Cardiac muscle cell (in vitro differentiated cells and primary cell): Measurements from ENCODE around the gene ZZZ3. TPM values are rescaled to one million over a fixed set of nuclear protein-coding genes. Genes with fewer than 3 reads are reported as not detected.

ENCODE experiments used
- DNase-seq, 2 donors: peaks; one replicate each; pipeline versions ENCODE4 v3.0.0 to v3.0.0-alpha.2; 2010 to 2017; ENCODE audit warnings: low read depth in 1 of 2, low spot score in 1 of 2
- H3K27ac ChIP-seq: fragments of 200-600 bp; sonication (generic); 2 replicates; pipeline ENCODE4 v1.5.1; 2016
- H3K27me3 ChIP-seq: fragments of 200-600 bp; sonication (generic); 2 replicates; pipeline ENCODE4 v1.6.0; 2016; ENCODE audit warnings: control low read depth
- H3K36me3 ChIP-seq: fragments of 200-600 bp; sonication (generic); 2 replicates; pipeline ENCODE4 v1.5.1; 2016; ENCODE audit warnings: control low read depth
- H3K4me1 ChIP-seq: fragments of 200-600 bp; sonication (generic); 2 replicates; pipeline ENCODE4 v1.8.1; 2017; ENCODE audit warnings: low read depth, mild to moderate bottlenecking, mixed run types
- H3K4me3 ChIP-seq: fragments of 200-600 bp; sonication (generic); 2 replicates; pipeline ENCODE4 v1.5.1; 2016; ENCODE audit warnings: mild to moderate bottlenecking
- H3K9me3 ChIP-seq: fragments of 200-600 bp; sonication (generic); 2 replicates; pipeline ENCODE4 v1.5.1; 2017; ENCODE audit warnings: low read depth, mild to moderate bottlenecking, control low read depth
- CTCF ChIP-seq: IDR thresholded peaks from 2 replicates; pipeline ENCODE4 v1.5.1; 2012; ENCODE audit warnings: low read depth, mild to moderate bottlenecking, low read length
- polyA plus RNA-seq: library from polyadenylated mRNA; unstranded; fragments of >200 nt; fragmentation: Nextera tagmentation; extraction: Ambion mirVana; gene quantifications from 2 replicates; pipeline ENCODE4 v1.2.1, GENCODE V29; 2016
- total RNA-seq: library from RNA; depleted of rRNA; stranded (reverse); fragments of >200 nt; gene quantifications from 2 replicates; pipeline ENCODE4 v1.2.3, GENCODE V29; 2016

Gene ZZZ3
- total and polyA plus RNA-seq, 2 experiments from 2014 or later = 34.6 to 48.6 TPM

- TF ChIP-seq CTCF = no peak
- H3K27me3 ChIP-seq = no peaks in the 10 kb centered on the region
- no peaks in the 10 kb centered on the region for H3K9me3 ChIP-seq
- H3K27ac ChIP-seq = no peak overlapping the region
- peak in 1 of 2 donors; percentile 20 for DNase-seq
- no peak overlapping the region for H3K4me3 ChIP-seq
- H3K4me1 ChIP-seq = peaks cover 12% of the 10 kb centered on the region
- H3K36me3 ChIP-seq = no peaks in the 10 kb centered on the region
Observed at GRCh38 chr1:77668924-77669449, 13.5 kb downstream of the ZZZ3 start.

- DNase-seq = no peak
- Histone ChIP-seq H3K9me3 (no peaks in the 10 kb centered on the region), H3K36me3 (no peaks in the 10 kb centered on the region), H3K27me3 (no peaks in the 10 kb centered on the region), H3K27ac (no peak overlapping the region), H3K4me3 (no peak overlapping the region), H3K4me1 (peaks cover 12% of the 10 kb centered on the region)
- no peak for TF ChIP-seq CTCF
Observed at GRCh38 chr1:77664939-77665516, 17.4 kb downstream of the ZZZ3 start.

- no peak overlapping the region for H3K27ac ChIP-seq
- no peak for DNase-seq
- H3K27me3 ChIP-seq = no peaks in the 10 kb centered on the region
- TF ChIP-seq CTCF = no peak
- no peaks in the 10 kb centered on the region for H3K9me3 ChIP-seq
- peaks cover 5% of the 10 kb centered on the region for H3K4me1 ChIP-seq
- H3K36me3 ChIP-seq = no peaks in the 10 kb centered on the region
- no peak overlapping the region for H3K4me3 ChIP-seq
Observed at GRCh38 chr1:77661696-77662095, 20.8 kb downstream of the ZZZ3 start.

GRCh38 chr1:77659879-77660593, 22.4 kb downstream of the ZZZ3 start:
- no peak overlapping the region for H3K4me3 ChIP-seq
- no peaks in the 10 kb centered on the region for H3K36me3 ChIP-seq
- no peaks in the 10 kb centered on the region for H3K27me3 ChIP-seq
- H3K9me3 ChIP-seq = no peaks in the 10 kb centered on the region
- TF ChIP-seq CTCF = no peak
- peaks cover 3% of the 10 kb centered on the region for H3K4me1 ChIP-seq
- no peak for DNase-seq
- no peak overlapping the region for H3K27ac ChIP-seq

- Histone ChIP-seq H3K27me3 (no peaks in the 10 kb centered on the region), H3K36me3 (no peaks in the 10 kb centered on the region), H3K4me3 (no peak overlapping the region), H3K4me1 (no peaks in the 10 kb centered on the region), H3K27ac (no peak overlapping the region), H3K9me3 (no peaks in the 10 kb centered on the region)
- no peak for TF ChIP-seq CTCF
- no peak for DNase-seq
Observed at GRCh38 chr1:77658271-77658670, 24.2 kb downstream of the ZZZ3 start.
